GM23338 (cell line): ENCODE data around the gene ITGA1. TPM values are rescaled to one million over a fixed set of nuclear protein-coding genes. Genes with fewer than 3 reads are reported as not detected.

ENCODE experiments used
- ATAC-seq: fragments of 200-7000 bp; cut with Tn5 transposase; 3 replicates; pipeline ENCODE4 v1.9.1; 2020
- DNase-seq: peaks from one replicate; pipeline ENCODE4 v3.0.0-alpha.2; 2015; ENCODE audit warnings: low spot score
- H2AFZ ChIP-seq: fragments of 200-600 bp; sonication (generic); 2 replicates; pipeline ENCODE4 v1.8.0; 2016; ENCODE audit warnings: antibody characterized with exemption, mild to moderate bottlenecking, moderate library complexity
- H3F3A ChIP-seq: fragments of 200-600 bp; sonication (generic); replicated peaks from 2 replicates; pipeline ENCODE4 v1.8.0; 2017; ENCODE audit warnings: antibody characterized with exemption, mixed run types, low read depth
- H3K27ac ChIP-seq: fragments of 200-600 bp; sonication (generic); 2 replicates; pipeline ENCODE4 v1.6.1; 2016; ENCODE audit warnings: low read depth
- H3K27me3 ChIP-seq: fragments of 200-600 bp; sonication (generic); 2 replicates; pipeline ENCODE4 v1.8.0; 2016; ENCODE audit warnings: mild to moderate bottlenecking, mixed run types, moderate library complexity; ENCODE audit not compliant: insufficient read depth
- H3K36me3 ChIP-seq: fragments of 200-600 bp; sonication (generic); 2 replicates; pipeline ENCODE4 v1.8.0; 2016; ENCODE audit warnings: mild to moderate bottlenecking; ENCODE audit not compliant: insufficient read depth
- H3K4me1 ChIP-seq: fragments of 200-600 bp; sonication (generic); 2 replicates; pipeline ENCODE4 v1.8.0; 2016; ENCODE audit warnings: mild to moderate bottlenecking, moderate library complexity; ENCODE audit not compliant: insufficient read depth
- H3K4me2 ChIP-seq: fragments of 200-600 bp; sonication (generic); 2 replicates; pipeline ENCODE4 v1.7.1; 2017; ENCODE audit warnings: mixed run types
- H3K4me3 ChIP-seq: fragments of 200-600 bp; sonication (generic); 2 replicates; pipeline ENCODE4 v1.6.1; 2016; ENCODE audit warnings: mixed run types
- H3K79me2 ChIP-seq: fragments of 200-600 bp; sonication (generic); replicated peaks from 2 replicates; pipeline ENCODE4 v1.8.0; 2017; ENCODE audit warnings: mild to moderate bottlenecking; ENCODE audit not compliant: insufficient read depth
- H3K9me2 ChIP-seq: fragments of 200-600 bp; sonication (generic); 2 replicates; pipeline ENCODE4 v1.8.0; 2017; ENCODE audit not compliant: insufficient read depth
- H4K20me1 ChIP-seq: fragments of 200-600 bp; sonication (generic); replicated peaks from 2 replicates; pipeline ENCODE4 v1.8.0; 2017; ENCODE audit warnings: mild to moderate bottlenecking; ENCODE audit not compliant: insufficient read depth
- H3K27ac Mint-ChIP-seq: 2 replicates; pipeline ENCODE4 v1.8.0; 2020; ENCODE audit warnings: inconsistent platforms, mild to moderate bottlenecking, moderate library complexity, mixed read lengths
- H3K27me3 Mint-ChIP-seq: 3 replicates; pipeline ENCODE4 v1.8.0; 2022; ENCODE audit warnings: low read depth, mild to moderate bottlenecking, moderate library complexity, mixed read lengths, inconsistent platforms; ENCODE audit not compliant: insufficient read depth, poor library complexity
- H3K36me3 Mint-ChIP-seq: 3 replicates; pipeline ENCODE4 v1.8.0; 2021; ENCODE audit warnings: low read depth, mild to moderate bottlenecking, inconsistent platforms, moderate library complexity, mixed read lengths
- H3K4me1 Mint-ChIP-seq: 3 replicates; pipeline ENCODE4 v1.8.0; 2020; ENCODE audit warnings: mild to moderate bottlenecking, inconsistent platforms, mixed read lengths
- H3K4me3 Mint-ChIP-seq: 3 replicates; pipeline ENCODE4 v1.8.0; 2021; ENCODE audit warnings: moderate library complexity, mild to moderate bottlenecking, inconsistent platforms, mixed read lengths
- H3K9me3 Mint-ChIP-seq: 3 replicates; pipeline ENCODE4 v1.8.0; 2020; ENCODE audit warnings: moderate library complexity, mild to moderate bottlenecking, inconsistent platforms, mixed read lengths
- CTCF ChIP-seq, 2 experiments: fragments of 200-600 bp in 1 of 2; sonication (generic) in 1 of 2; conservative IDR thresholded peaks; 2 replicates each; pipeline versions ENCODE4 v1.5.1 to v1.6.1; 2016 to 2017; ENCODE audit warnings: antibody characterized with exemption in 2 of 2, low read depth in 2 of 2, mild to moderate bottlenecking in 2 of 2, moderate library complexity in 1 of 2
- EZH2 ChIP-seq: fragments of 200-600 bp; sonication (generic); IDR thresholded peaks from one replicate; pipeline ENCODE4 v1.8.0; 2017; ENCODE audit warnings: antibody characterized with exemption, mild to moderate bottlenecking, low read depth; ENCODE audit not compliant: unreplicated experiment
- EZH2phosphoT487 ChIP-seq: fragments of 200-600 bp; sonication (generic); IDR thresholded peaks from one replicate; pipeline ENCODE4 v1.8.1; 2018; ENCODE audit warnings: antibody characterized with exemption; ENCODE audit not compliant: unreplicated experiment
- JUNB ChIP-seq: IDR thresholded peaks from one replicate; pipeline ENCODE4 v1.6.1; 2016; ENCODE audit warnings: antibody characterized with exemption; ENCODE audit not compliant: unreplicated experiment
- POLR2AphosphoS5 ChIP-seq: IDR thresholded peaks from 2 replicates; pipeline ENCODE4 v1.6.1; 2016; ENCODE audit warnings: antibody characterized with exemption, low read depth
- STAT1 ChIP-seq: IDR thresholded peaks from one replicate; pipeline ENCODE4 v1.6.1; 2016; ENCODE audit warnings: antibody characterized with exemption; ENCODE audit not compliant: unreplicated experiment
- ZNF114 ChIP-seq: fragments of 250-450 bp; sonication (Bioruptor Pico); IDR thresholded peaks from 2 replicates; pipeline ENCODE4 v1.5.0; 2020; ENCODE audit warnings: mild to moderate bottlenecking, moderate library complexity
- polyA plus RNA-seq: library from polyadenylated mRNA; unstranded; fragments of >200 nt; fragmentation: Nextera tagmentation; extraction: Ambion mirVana; gene quantifications from 2 replicates; pipeline ENCODE4 v1.2.1, GENCODE V29; 2016
- total RNA-seq: library from RNA; depleted of rRNA; stranded (reverse); fragments of >200 nt; shearing (Covaris generic); gene quantifications from 2 replicates; pipeline ENCODE4 v1.2.3, GENCODE V29; 2014

ITGA1 gene
- total and polyA plus RNA-seq, 2 experiments from 2014 or later: 1.8 to 4.9 TPM

- no peak for DNase-seq
- Histone ChIP-seq H3K36me3 (no peaks in the 10 kb centered on the region), H3K27ac (no peak overlapping the region), H3F3A (no peaks in the 10 kb centered on the region; the same call in 1 of the 2 replicates), H3K4me1 (peaks cover 9% of the 10 kb centered on the region), H3K27me3 (peaks cover 26% of the 10 kb centered on the region), H4K20me1 (no peaks in the 10 kb centered on the region), H3K4me2 (no peak overlapping the region), H3K9me2 (no peaks in the 10 kb centered on the region), H2AFZ (no peak overlapping the region), H3K4me3 (no peak overlapping the region), H3K79me2 (no peaks in the 10 kb centered on the region)
- Mint-ChIP-seq H3K27ac (no peak overlapping the region), H3K36me3 (no peaks in the 10 kb centered on the region), H3K9me3 (no peaks in the 10 kb centered on the region), H3K4me1 (peaks cover 17% of the 10 kb centered on the region), H3K4me3 (peak overlapping the region; percentile 64; the same call in 1 of the 3 replicates), H3K27me3 (peaks cover 11% of the 10 kb centered on the region)
- ATAC-seq: no peak
- TF ChIP-seq ZNF114 (CRISPR knock-in tag): no peak
- TF ChIP-seq EZH2phosphoT487: no peak
- no peak for TF ChIP-seq STAT1
- no peak for TF ChIP-seq POLR2AphosphoS5
Observed at GRCh38 chr5:52987711-52988331, 200.1 kb downstream of the ITGA1 start.

GRCh38 chr5:52988335-52989024 lies 200.8 kb downstream of the ITGA1 start:
- peak overlapping the region; percentile 94 for H2AFZ ChIP-seq
- peak; percentile 40 for ATAC-seq

More at GRCh38 chr5:52988335-52989024, 200.8 kb downstream of the ITGA1 start:
- no peaks in the 10 kb centered on the region for H3K9me3 Mint-ChIP-seq
- Histone ChIP-seq H3K4me3 (peak overlapping the region; percentile 88), H3K9me2 (no peaks in the 10 kb centered on the region), H3F3A (no peaks in the 10 kb centered on the region; the same call in 1 of the 2 replicates), H3K79me2 (no peaks in the 10 kb centered on the region), H3K4me1 (peaks cover 9% of the 10 kb centered on the region), H3K27ac (no peak overlapping the region), H3K36me3 (no peaks in the 10 kb centered on the region), H3K27me3 (peaks cover 26% of the 10 kb centered on the region), H3K4me2 (peak overlapping the region; percentile 87), H4K20me1 (no peaks in the 10 kb centered on the region)
- H3K27me3 Mint-ChIP-seq: peaks cover 11% of the 10 kb centered on the region
- peak; percentile 25 for DNase-seq
- no peaks in the 10 kb centered on the region for H3K36me3 Mint-ChIP-seq
- peak overlapping the region; percentile 64 for H3K4me3 Mint-ChIP-seq
- TF ChIP-seq POLR2AphosphoS5 (no peak), CTCF (conservative IDR thresholded peaks at IDR 0.05; ENCODE audit: low read depth in 2 of 2) (no peak), EZH2 (no peak), EZH2phosphoT487 (no peak), JUNB (no peak)
- H3K27ac Mint-ChIP-seq: no peak overlapping the region
- peaks cover 15% of the 10 kb centered on the region for H3K4me1 Mint-ChIP-seq
